GM23248 (cell line): Measurements from ENCODE around the gene GALNT8.

ENCODE experiments used
- EZH2 ChIP-seq: fragments of 200-600 bp; sonication (generic); IDR thresholded peaks from 2 replicates; pipeline ENCODE4 v1.6.1; 2018; ENCODE audit warnings: antibody characterized with exemption, mild to moderate bottlenecking; ENCODE audit not compliant: insufficient read depth, poor library complexity, severe bottlenecking
- EZH2phosphoT487 ChIP-seq: fragments of 200-600 bp; sonication (generic); IDR thresholded peaks from 2 replicates; pipeline ENCODE4 v1.6.1; 2018; ENCODE audit warnings: antibody characterized with exemption, moderate library complexity, mild to moderate bottlenecking, low read depth; ENCODE audit not compliant: insufficient read depth

DNA sequence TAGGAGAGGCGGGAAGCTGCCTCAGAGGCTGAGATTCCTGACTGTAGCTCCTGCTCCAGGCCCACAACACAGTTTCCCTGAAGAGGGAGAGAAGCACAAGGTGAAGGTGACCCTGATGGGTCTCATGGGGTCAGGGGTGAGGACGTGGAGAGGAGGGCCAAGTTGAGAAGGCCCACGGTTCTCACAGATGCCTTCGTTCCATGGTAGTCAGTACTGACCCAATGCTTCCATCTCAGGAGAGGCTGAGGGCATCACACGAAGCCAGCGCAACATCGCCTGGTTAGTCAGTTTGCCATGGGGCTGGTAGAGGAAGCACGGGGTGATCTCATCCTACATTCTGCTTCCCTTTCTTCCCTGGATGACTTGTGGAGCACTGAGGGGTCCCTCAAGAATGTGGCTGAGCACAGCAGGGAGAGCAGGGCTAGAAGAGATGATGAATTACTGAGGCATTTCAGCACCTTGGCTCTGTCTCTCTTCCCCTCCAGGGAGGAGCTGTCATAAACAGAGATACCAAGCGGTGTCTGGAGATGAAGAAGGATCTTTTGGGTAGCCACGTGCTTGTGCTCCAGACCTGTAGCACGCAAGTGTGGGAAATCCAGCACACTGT lies 51.9 kb downstream of the GALNT8 start:
- TF ChIP-seq EZH2: no peak
- no peak for TF ChIP-seq EZH2phosphoT487
